Nephron progenitor cell (in vitro differentiated cells): ENCODE measurements around the gene TRIM23.
A peak's percentile ranks its signal among the peaks of the same experiment; 100 is the strongest.
"Not testable (repeated sequence)": the region's sequence is repeated elsewhere in the genome, so short reads cannot be mapped to it uniquely, and the experiment has no call there.

Source experiments
- DNase-seq: peaks from one replicate; pipeline ENCODE4 v3.0.0; 2021
- H3K27ac Mint-ChIP-seq: 2 replicates; pipeline ENCODE4 v1.8.0; 2021; ENCODE audit warnings: mild to moderate bottlenecking, moderate library complexity, mixed read lengths
- H3K27me3 Mint-ChIP-seq: 2 replicates; pipeline ENCODE4 v1.8.0; 2021; ENCODE audit warnings: mild to moderate bottlenecking, low read depth, mixed read lengths; ENCODE audit not compliant: poor library complexity
- H3K36me3 Mint-ChIP-seq: 2 replicates; pipeline ENCODE4 v1.8.0; 2021; ENCODE audit warnings: low read depth, mixed read lengths
- H3K4me1 Mint-ChIP-seq: 2 replicates; pipeline ENCODE4 v1.8.0; 2021; ENCODE audit warnings: mixed read lengths
- H3K4me3 Mint-ChIP-seq: 2 replicates; pipeline ENCODE4 v1.8.0; 2021; ENCODE audit warnings: mild to moderate bottlenecking, moderate library complexity, mixed read lengths
- H3K9me3 Mint-ChIP-seq: 2 replicates; pipeline ENCODE4 v1.8.0; 2021; ENCODE audit warnings: mild to moderate bottlenecking, moderate library complexity, mixed read lengths
- TF ChIP-seq, protein P1 (sequence below): fragments of 200-600 bp; sonication (generic); IDR thresholded peaks from 2 replicates; pipeline ENCODE4 v1.5.0; 2021; ENCODE audit warnings: antibody characterized with exemption

TRIM23 gene

DNA sequence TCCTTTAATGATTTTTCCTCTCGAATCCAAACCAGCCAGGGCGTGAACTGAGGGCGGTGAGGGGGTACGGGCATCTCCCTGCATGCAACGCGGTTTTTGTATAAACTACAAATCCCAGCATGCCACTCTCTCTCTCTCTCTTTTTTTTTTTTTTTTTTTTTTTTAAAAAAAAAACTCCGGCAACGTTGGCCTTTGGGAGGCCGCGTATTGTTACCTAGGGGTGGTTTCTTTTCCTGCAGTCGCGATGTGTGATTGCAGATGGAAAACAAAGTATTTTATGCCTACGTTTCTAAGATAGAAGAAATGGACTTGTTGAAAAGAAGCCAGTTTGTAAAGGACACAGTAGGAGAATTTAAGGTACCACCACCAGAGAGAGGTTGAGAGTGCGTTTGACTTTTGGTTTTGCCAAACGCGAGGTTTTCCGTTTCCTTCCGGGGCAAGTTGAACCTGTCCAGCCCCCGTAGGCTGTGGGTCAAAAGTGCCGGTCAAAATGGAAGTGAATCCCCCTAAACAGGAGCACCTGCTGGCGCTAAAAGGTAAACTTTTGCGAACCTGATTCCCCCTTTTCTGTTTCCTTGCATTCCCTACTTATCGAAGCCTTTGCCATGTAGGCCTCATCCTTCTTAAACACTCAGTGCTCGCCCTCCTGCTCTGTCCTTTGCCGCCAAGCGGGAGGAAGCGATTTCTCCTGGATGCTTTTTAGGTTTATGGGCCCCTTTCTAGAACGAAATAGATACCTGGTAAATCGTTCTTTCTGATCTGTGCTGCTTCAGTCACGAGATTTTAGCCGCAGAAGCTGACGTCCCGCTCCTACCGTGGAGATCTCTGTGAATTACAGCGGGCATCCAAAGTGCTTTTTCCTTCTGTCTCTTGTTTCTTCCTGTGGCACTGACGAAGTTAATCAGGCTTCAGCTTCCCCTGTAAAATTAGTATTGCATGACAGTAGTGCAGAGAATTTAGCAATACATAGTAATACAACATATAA, 730 bp upstream of the TRIM23 start, which contains the start of the genes SHLD3 and TRAPPC13:
Gene SHLD3 (plus strand): TSS at position 457 of the 985 bp plus-strand sequence. CDS start 4,561 bp downstream, outside the sequence.
Gene TRAPPC13 (plus strand): TSS at position 457 of the 985 bp plus-strand sequence. CDS start 34 bp downstream, at position 491.
- H3K4me3 Mint-ChIP-seq, result peak within 1 kb of the TSS; percentile 98
- H3K36me3 Mint-ChIP-seq, result peaks cover 16% of the 10 kb centered on the region
- TF ChIP-seq, protein P1, sequence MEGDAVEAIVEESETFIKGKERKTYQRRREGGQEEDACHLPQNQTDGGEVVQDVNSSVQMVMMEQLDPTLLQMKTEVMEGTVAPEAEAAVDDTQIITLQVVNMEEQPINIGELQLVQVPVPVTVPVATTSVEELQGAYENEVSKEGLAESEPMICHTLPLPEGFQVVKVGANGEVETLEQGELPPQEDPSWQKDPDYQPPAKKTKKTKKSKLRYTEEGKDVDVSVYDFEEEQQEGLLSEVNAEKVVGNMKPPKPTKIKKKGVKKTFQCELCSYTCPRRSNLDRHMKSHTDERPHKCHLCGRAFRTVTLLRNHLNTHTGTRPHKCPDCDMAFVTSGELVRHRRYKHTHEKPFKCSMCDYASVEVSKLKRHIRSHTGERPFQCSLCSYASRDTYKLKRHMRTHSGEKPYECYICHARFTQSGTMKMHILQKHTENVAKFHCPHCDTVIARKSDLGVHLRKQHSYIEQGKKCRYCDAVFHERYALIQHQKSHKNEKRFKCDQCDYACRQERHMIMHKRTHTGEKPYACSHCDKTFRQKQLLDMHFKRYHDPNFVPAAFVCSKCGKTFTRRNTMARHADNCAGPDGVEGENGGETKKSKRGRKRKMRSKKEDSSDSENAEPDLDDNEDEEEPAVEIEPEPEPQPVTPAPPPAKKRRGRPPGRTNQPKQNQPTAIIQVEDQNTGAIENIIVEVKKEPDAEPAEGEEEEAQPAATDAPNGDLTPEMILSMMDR, result no peak
- peaks cover 33% of the 10 kb centered on the region for H3K4me1 Mint-ChIP-seq
- H3K27me3 Mint-ChIP-seq, result no peaks in the 10 kb centered on the region
- DNase-seq, result peak; percentile 71
- H3K27ac Mint-ChIP-seq, result peak within 1 kb of the TSS; percentile 99
- H3K9me3 Mint-ChIP-seq, result no peaks in the 10 kb centered on the region

DNA sequence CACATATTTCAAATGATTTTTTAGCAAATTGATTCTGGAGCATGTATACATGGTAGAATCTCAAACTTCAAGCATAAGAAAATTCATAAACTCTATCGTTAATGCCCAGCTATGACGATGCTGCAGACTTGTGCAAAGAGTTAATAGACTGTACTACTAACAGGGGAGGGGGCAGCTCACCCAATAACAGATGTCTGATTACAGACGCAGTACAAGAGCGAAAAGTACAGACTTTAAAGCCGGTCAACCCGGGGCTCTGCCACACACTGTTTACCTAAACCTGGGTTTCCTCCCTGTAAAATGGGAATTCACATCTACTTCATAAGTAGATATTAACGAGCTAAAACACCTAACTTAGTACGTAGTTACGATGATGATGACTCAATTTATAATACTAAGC, 651 bp downstream of the TRIM23 start:
- TF ChIP-seq, protein P1, result no peak
- H3K27me3 Mint-ChIP-seq, result no peaks in the 10 kb centered on the region
- peaks cover 33% of the 10 kb centered on the region for H3K4me1 Mint-ChIP-seq
- no peak for DNase-seq
- peaks cover 10% of the 10 kb centered on the region for H3K36me3 Mint-ChIP-seq
- peak overlapping the region; percentile 75 for H3K27ac Mint-ChIP-seq
- H3K9me3 Mint-ChIP-seq, result no peaks in the 10 kb centered on the region
- H3K4me3 Mint-ChIP-seq, result peak overlapping the region; percentile 98

DNA sequence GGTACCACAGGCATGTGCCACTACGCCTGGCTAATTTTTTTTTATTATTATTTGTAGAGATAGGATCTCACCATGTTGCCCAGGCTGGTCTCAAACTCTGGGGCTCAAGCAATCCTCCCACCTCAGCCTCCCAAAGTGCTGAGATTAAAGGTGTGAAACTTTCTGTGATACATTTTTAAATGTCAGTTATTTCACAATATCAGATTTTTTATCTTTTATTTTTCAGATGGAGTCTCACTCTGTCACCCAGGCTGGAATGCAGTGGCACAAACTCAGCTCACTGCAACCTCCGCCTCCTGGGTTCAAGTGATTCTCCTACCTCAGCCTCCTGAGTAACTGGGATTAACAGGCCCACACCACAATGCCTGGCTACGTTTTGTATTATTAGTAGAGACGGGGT, 2.2 kb downstream of the TRIM23 start:
- Mint-ChIP-seq H3K4me3 (peak overlapping the region; percentile 98), H3K4me1 (peaks cover 27% of the 10 kb centered on the region)
- not testable (repeated sequence) for H3K9me3 Mint-ChIP-seq, H3K27me3 Mint-ChIP-seq, H3K36me3 Mint-ChIP-seq, H3K27ac Mint-ChIP-seq, DNase-seq

- TF ChIP-seq, protein P1, result no peak
Measured at GRCh38 chr5:65620021-65620420, 4.1 kb downstream of the TRIM23 start.

DNA sequence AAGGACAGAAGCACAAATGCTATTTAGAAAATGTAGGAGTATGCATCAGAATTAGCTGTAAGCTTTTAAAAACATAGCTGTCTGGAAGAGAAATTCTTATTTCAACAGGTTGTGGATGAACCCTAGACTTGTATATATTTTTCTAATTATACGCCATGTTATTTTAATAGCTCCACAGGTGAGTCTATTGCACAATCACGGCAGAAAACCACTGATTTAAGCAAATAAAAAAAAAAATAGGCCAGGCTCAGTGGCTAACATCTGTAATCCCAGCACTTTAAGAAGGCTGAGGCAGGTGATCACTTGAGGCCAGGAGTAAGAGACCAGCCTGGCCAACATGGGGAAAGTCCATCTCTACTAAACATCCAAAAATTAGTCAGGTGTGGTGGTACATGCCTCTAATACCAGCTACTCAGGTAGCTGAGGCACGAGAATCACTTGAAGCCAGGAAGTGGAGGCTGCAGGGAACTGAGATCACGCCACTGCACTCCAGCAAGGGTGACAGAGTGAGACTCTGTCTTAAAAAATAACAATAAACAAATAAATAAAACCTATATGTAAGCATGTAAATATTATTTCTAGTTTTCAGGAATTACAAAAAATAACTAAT, 11.7 kb downstream of the TRIM23 start:
- H3K9me3 Mint-ChIP-seq, result no peaks in the 10 kb centered on the region
- no peak overlapping the region for H3K27ac Mint-ChIP-seq
- no peaks in the 10 kb centered on the region for H3K27me3 Mint-ChIP-seq
- DNase-seq, result no peak
- no peak overlapping the region for H3K4me3 Mint-ChIP-seq
- H3K36me3 Mint-ChIP-seq, result peaks cover 56% of the 10 kb centered on the region
- TF ChIP-seq, protein P1, result no peak
- H3K4me1 Mint-ChIP-seq, result no peaks in the 10 kb centered on the region

More at GRCh38 chr5:65620021-65620420, 4.1 kb downstream of the TRIM23 start:
- Mint-ChIP-seq H3K9me3 (no peaks in the 10 kb centered on the region), H3K4me1 (peaks cover 16% of the 10 kb centered on the region), H3K4me3 (no peak overlapping the region), H3K36me3 (peaks cover 11% of the 10 kb centered on the region), H3K27ac (no peak overlapping the region), H3K27me3 (no peaks in the 10 kb centered on the region)
- DNase-seq, result no peak

DNA sequence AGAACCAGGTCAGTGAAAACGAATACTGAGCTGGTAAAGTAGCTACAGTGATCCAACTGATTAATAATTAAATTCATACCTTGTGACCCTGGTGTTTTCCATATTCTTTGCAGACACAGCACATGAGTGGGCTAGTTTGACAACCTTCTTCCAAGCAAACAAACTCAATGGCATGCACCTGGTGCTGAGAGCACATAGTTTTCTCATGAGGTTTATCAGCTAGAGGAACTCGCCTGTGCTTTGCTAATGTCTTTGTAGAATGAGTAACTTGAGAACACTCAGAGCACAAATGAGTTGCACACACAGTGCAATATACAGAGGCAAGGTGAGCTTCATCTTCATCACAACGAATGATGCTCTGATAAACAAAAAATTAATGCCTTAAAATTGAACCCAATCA, 12.6 kb downstream of the TRIM23 start:
- H3K9me3 Mint-ChIP-seq, result no peaks in the 10 kb centered on the region
- H3K27me3 Mint-ChIP-seq, result no peaks in the 10 kb centered on the region
- TF ChIP-seq, protein P1, result no peak
- DNase-seq, result no peak
- H3K4me3 Mint-ChIP-seq, result no peak overlapping the region
- peaks cover 63% of the 10 kb centered on the region for H3K36me3 Mint-ChIP-seq
- no peak overlapping the region for H3K27ac Mint-ChIP-seq
- H3K4me1 Mint-ChIP-seq, result no peaks in the 10 kb centered on the region

DNA sequence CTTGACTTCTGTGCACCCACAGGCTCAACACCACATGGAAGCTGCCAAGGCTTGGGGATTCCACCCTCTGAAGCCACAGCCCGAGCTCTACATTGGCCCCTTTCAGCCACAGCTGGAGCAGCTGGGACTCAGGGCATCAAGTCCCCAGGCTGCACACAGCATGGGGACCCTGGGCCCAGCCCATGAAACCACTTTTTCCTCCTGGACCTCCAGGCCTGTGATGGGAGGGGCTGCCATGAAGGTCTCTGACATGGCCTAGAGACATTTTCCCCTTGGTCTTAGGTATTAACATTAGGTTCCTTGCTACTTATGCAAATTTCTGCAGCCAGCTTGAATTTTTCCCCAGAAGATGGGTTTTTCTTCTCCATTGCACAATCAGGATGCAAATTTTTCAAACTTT, 22.4 kb downstream of the TRIM23 start:
- H3K27ac Mint-ChIP-seq, DNase-seq, H3K4me1 Mint-ChIP-seq, H3K27me3 Mint-ChIP-seq, H3K4me3 Mint-ChIP-seq: not testable (repeated sequence)
- Mint-ChIP-seq H3K36me3 (peaks cover 100% of the 10 kb centered on the region), H3K9me3 (peaks cover 36% of the 10 kb centered on the region)
